ENCODE data around the gene LST1. TPM values are rescaled to one million over a fixed set of nuclear protein-coding genes. Genes with fewer than 3 reads are reported as not detected.
A peak's percentile ranks its signal among the peaks of the same experiment; 100 is the strongest.

The LST1 gene
- total RNA-seq, 1 donor from 2014 or later, result 68.1 TPM

DNA sequence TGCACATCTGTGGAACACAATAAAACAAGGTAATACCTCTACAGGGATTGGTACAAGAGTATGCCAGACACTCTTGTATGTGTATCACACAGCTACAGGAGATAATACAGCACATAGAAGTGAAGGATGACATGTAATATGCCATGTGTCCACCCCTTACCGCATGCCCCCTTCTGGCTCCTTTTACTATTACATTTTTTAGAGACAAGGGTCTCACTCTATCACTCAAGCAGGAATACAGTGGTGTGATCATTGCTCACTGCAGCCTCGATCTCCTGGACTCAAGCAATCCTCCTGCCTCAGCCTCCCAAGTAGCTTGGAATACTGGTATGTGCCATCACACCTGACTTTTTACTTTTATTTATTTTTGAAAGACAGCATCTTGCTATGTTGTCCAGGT is 10.9 kb downstream of the LST1 start:
- no peaks in the 10 kb centered on the region for H3K36me3 ChIP-seq
- H3K4me3 ChIP-seq, result no peak overlapping the region
- no peaks in the 10 kb centered on the region for H3K4me1 ChIP-seq
- peak; percentile 77 for ATAC-seq
- H3K27ac ChIP-seq, result no peak overlapping the region
- no peak for DNase-seq
- no peaks in the 10 kb centered on the region for H3K9me3 ChIP-seq
- TF ChIP-seq, protein P1, sequence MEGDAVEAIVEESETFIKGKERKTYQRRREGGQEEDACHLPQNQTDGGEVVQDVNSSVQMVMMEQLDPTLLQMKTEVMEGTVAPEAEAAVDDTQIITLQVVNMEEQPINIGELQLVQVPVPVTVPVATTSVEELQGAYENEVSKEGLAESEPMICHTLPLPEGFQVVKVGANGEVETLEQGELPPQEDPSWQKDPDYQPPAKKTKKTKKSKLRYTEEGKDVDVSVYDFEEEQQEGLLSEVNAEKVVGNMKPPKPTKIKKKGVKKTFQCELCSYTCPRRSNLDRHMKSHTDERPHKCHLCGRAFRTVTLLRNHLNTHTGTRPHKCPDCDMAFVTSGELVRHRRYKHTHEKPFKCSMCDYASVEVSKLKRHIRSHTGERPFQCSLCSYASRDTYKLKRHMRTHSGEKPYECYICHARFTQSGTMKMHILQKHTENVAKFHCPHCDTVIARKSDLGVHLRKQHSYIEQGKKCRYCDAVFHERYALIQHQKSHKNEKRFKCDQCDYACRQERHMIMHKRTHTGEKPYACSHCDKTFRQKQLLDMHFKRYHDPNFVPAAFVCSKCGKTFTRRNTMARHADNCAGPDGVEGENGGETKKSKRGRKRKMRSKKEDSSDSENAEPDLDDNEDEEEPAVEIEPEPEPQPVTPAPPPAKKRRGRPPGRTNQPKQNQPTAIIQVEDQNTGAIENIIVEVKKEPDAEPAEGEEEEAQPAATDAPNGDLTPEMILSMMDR (IDR thresholded peaks at IDR 0.05), result peak; percentile 41
- intact Hi-C loops (cut with DNase I), result loop anchor here (5.0 kb wide), 1 partner anchor 50 kb away; the partner anchor contains the start of genes ATP6V1G2 and NFKBIL1
- H3K27me3 ChIP-seq, result no peaks in the 10 kb centered on the region

DNA sequence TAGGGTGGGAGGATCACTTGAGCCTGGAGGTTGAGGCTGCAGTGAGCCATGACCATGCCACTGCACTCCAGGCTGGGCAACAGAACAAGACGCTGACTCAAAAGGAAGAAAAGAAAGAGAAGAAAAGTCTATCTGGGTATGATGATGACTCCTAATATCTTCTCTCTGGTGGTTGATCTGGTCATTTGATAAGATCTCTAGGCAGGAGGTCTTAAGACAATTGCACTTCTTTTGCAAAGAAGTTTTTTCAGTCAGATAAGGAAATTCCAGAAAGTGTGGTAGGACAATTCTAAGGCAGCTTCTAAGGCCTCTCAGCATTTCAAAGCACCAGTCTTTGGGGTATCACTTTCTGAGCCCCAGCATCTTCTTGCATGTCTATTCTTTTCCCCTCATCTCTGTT is 21.2 kb downstream of the LST1 start:
- DNase-seq (no peak), ATAC-seq (no peak)
- intact Hi-C loops (cut with DNase I), result no loop called here
- Histone ChIP-seq H3K27ac (no peak overlapping the region), H3K4me3 (no peak overlapping the region), H3K4me1 (no peaks in the 10 kb centered on the region), H3K36me3 (no peaks in the 10 kb centered on the region), H3K9me3 (no peaks in the 10 kb centered on the region), H3K27me3 (no peaks in the 10 kb centered on the region)
- TF ChIP-seq, protein P1 (IDR thresholded peaks at IDR 0.05), result no peak

DNA sequence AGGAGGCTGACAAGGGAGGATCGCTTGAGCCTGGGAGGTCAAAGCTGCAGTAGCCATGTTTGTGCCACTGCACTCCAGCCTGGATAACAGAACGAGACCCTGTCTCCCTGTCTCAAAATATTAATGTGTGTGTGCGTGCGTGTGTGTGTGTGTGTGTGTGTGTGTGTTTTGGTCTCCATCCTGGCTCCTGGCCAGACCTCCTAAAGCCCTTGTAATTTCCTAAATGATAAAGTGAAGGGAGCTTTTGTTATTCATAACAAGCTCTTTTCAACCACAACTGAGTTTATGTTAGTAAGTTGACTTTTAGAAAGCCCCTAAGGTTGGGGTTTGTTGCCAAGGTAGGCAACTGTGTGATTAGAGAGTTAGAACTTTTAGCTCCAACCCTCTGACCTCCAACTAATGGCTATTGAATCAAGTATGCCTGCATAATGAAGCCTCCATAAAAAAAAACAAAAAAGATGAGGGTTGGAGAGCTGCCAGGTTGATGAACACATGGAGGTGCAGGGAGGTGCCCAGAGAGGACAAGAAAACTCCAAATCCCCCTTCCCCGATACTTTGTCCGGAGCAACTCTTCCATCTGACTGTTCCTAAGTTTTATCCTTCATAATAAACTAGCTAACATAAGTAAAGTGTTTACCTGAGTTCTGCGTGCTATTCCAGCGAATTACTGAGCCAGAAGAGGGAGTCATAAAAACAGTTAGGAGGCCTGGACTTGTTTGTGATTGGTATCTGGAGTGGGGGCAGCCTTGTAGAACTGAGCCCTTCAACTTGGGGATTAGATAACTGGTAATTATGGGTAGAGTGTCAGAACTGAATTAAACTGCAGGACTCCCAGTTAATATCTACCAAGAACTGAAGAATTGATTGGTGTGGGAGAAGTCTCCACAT is 23.7 kb downstream of the LST1 start:
- DNase-seq (no peak), ATAC-seq (no peak)
- Histone ChIP-seq H3K36me3 (no peaks in the 10 kb centered on the region), H3K27me3 (no peaks in the 10 kb centered on the region), H3K27ac (no peak overlapping the region), H3K9me3 (no peaks in the 10 kb centered on the region), H3K4me3 (no peak overlapping the region), H3K4me1 (no peaks in the 10 kb centered on the region)
- TF ChIP-seq, protein P1 (IDR thresholded peaks at IDR 0.05), result no peak
- intact Hi-C loops (cut with DNase I), result no loop called here

- no peaks in the 10 kb centered on the region for H3K4me1 ChIP-seq
These were observed 24.9 kb downstream of the LST1 start for GRCh38 chr6:31610968-31611367.

DNA sequence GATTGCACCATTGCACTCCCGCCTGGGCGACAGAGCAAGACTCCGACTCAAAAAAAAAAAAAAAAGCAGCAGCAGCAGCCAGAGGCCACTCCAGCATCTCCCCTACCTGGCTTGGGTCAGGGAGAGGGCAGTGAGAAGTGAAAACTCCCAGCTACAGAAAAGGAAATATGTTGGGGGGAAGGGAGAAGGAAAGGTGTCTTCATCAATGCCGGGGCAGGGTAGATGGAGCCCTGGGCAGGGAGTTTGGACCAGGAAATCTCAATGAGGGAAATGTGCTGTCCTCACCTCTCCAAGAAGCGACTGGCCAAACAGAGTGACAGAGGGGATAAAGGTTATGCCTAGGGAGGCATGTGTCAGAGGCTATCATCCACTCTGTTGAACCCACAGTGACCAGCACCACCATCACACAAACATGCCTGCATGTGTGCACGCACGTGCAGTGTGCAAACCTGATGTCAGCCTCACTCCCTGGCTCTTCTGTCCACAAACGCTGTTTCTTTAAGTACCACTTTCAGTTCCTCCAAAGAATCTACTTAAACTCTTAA is 28.1 kb downstream of the LST1 start:
- ATAC-seq, result peak; percentile 77
- Histone ChIP-seq H3K27ac (peak overlapping the region; percentile 51), H3K4me1 (peaks cover under 1% of the 10 kb centered on the region), H3K9me3 (no peaks in the 10 kb centered on the region), H3K27me3 (no peaks in the 10 kb centered on the region), H3K4me3 (no peak overlapping the region), H3K36me3 (no peaks in the 10 kb centered on the region)
- TF ChIP-seq, protein P1 (IDR thresholded peaks at IDR 0.05), result no peak
- no peak for DNase-seq
- intact Hi-C loops (cut with DNase I), result no loop called here

More at GRCh38 chr6:31610968-31611367, 24.9 kb downstream of the LST1 start:
- ATAC-seq (no peak), DNase-seq (no peak)
- H3K36me3 ChIP-seq, result no peaks in the 10 kb centered on the region
- H3K27me3 ChIP-seq, result no peaks in the 10 kb centered on the region
- H3K27ac ChIP-seq, result no peak overlapping the region
- no peaks in the 10 kb centered on the region for H3K9me3 ChIP-seq
- H3K4me3 ChIP-seq, result no peak overlapping the region
- intact Hi-C loops (cut with DNase I), result no loop called here
- TF ChIP-seq, protein P1 (IDR thresholded peaks at IDR 0.05), result no peak

All from upper lobe of right lung (tissue), 1 donor.